Measurements from ENCODE around the gene TYK2.

- TF ChIP-seq, protein P1, sequence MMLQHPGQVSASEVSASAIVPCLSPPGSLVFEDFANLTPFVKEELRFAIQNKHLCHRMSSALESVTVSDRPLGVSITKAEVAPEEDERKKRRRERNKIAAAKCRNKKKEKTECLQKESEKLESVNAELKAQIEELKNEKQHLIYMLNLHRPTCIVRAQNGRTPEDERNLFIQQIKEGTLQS (IDR thresholded peaks at IDR 0.05), result no peak
- TF ChIP-seq JUND (IDR thresholded peaks at IDR 0.05) (no peak), CTCF (IDR thresholded peaks at IDR 0.05; ENCODE audit: low read depth, low read length, missing input control) (peak; percentile 97), RXRA (IDR thresholded peaks at IDR 0.05) (peak in 1 of 2 donors; percentile 33), GABPA (IDR thresholded peaks at IDR 0.05 in 1 of 2, conservative IDR thresholded peaks at IDR 0.05 in 1 of 2) (no peak), FOXA1 (IDR thresholded peaks at IDR 0.05) (no peak), SP1 (IDR thresholded peaks at IDR 0.05) (peak; percentile 27)
- TF ChIP-seq, protein P2, sequence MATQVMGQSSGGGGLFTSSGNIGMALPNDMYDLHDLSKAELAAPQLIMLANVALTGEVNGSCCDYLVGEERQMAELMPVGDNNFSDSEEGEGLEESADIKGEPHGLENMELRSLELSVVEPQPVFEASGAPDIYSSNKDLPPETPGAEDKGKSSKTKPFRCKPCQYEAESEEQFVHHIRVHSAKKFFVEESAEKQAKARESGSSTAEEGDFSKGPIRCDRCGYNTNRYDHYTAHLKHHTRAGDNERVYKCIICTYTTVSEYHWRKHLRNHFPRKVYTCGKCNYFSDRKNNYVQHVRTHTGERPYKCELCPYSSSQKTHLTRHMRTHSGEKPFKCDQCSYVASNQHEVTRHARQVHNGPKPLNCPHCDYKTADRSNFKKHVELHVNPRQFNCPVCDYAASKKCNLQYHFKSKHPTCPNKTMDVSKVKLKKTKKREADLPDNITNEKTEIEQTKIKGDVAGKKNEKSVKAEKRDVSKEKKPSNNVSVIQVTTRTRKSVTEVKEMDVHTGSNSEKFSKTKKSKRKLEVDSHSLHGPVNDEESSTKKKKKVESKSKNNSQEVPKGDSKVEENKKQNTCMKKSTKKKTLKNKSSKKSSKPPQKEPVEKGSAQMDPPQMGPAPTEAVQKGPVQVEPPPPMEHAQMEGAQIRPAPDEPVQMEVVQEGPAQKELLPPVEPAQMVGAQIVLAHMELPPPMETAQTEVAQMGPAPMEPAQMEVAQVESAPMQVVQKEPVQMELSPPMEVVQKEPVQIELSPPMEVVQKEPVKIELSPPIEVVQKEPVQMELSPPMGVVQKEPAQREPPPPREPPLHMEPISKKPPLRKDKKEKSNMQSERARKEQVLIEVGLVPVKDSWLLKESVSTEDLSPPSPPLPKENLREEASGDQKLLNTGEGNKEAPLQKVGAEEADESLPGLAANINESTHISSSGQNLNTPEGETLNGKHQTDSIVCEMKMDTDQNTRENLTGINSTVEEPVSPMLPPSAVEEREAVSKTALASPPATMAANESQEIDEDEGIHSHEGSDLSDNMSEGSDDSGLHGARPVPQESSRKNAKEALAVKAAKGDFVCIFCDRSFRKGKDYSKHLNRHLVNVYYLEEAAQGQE (IDR thresholded peaks at IDR 0.05), result no peak
These were observed 8.6 kb upstream of the TYK2 start for GRCh38 chr19:10388957-10389356.

Data from liver (tissue), 3 donors.